Activated CD8-positive, alpha-beta memory T cell treated with anti-CD3 and anti-CD28 coated beads for 36 hours (primary cell): ENCODE measurements around the gene MFSD2B. TPM values are rescaled to one million over a fixed set of nuclear protein-coding genes. Genes with fewer than 3 reads are reported as not detected.

Source experiments
- CTCF ChIA-PET: fragments of 350-600 bp; sonication (Branson Sonifier 250); formaldehyde crosslinking; loops from one replicate; lab custom pipeline; 2021; ENCODE audit warnings: antibody characterized with exemption; lab: Charles Lee
- POLR2A ChIA-PET: fragments of 350-600 bp; sonication (Branson Sonifier 250); formaldehyde crosslinking; loops from one replicate; lab custom pipeline; 2021; ENCODE audit warnings: antibody characterized with exemption; lab: Charles Lee
- total RNA-seq, 2 experiments: library from RNA; stranded (reverse); gene quantifications; one replicate each; pipeline ENCODE4 v1.2.3, GENCODE V29; 2021

The MFSD2B gene
- total RNA-seq, 2 experiments from 2014 or later = 0.25 TPM; not detected in 1

GRCh38 chr2:24046930-24047702 lies 37.2 kb downstream of the MFSD2B start, which contains the start of gene WDCP:
Gene WDCP (minus strand): TSS chr2:24047391. CDS start chr2:24039494, 7,897 bp downstream.
- POLR2A ChIA-PET = interaction anchor here (0.6 to 1.5 kb wide), 4 partner anchors 15 to 187 kb away, joined by 3 to 18 read pairs (median 6); partner anchors contain the start of gene ATAD2B
- CTCF ChIA-PET = interaction anchor here (0.7 to 1.5 kb wide), 3 partner anchors 27 to 37 kb away, joined by 3 to 9 read pairs (median 4); partner anchors contain the start of genes SF3B6 and TP53I3

GRCh38 chr2:24047703-24048033 lies 37.8 kb downstream of the MFSD2B start:
- ChIA-PET CTCF (interaction anchor here (0.6 to 1.5 kb wide), 4 partner anchors 26 to 1652 kb away, joined by 3 to 9 read pairs (median 4); partner anchors contain the start of genes SF3B6 and TP53I3), POLR2A (interaction anchor here (0.6 to 1.5 kb wide), 4 partner anchors 14 to 186 kb away, joined by 3 to 18 read pairs (median 6); partner anchors contain the start of gene ATAD2B)

GRCh38 chr2:24048769-24049484 lies 39.0 kb downstream of the MFSD2B start:
- ChIA-PET CTCF (interaction anchor here (0.5 to 1.8 kb wide), 5 partner anchors 12 to 1623 kb away, joined by 3 to 6 read pairs (median 3); partner anchors contain the start of genes SF3B6 and TP53I3), POLR2A (interaction anchor here (0.6 to 1.2 kb wide), 2 partner anchors 28 to 122 kb away, joined by 3 to 6 read pairs; no protein-coding TSS in a partner anchor)

GRCh38 chr2:24049485-24050021 lies 39.7 kb downstream of the MFSD2B start, which contains the start of gene FKBP1B:
Gene FKBP1B (plus strand): TSS chr2:24049741. CDS start chr2:24049850, 109 bp downstream.
- CTCF ChIA-PET = interaction anchor here (0.5 to 1.8 kb wide), 5 partner anchors 11 to 1623 kb away, joined by 3 to 6 read pairs (median 3); partner anchors contain the start of genes SF3B6 and TP53I3
- POLR2A ChIA-PET = interaction anchor here (0.6 to 1.2 kb wide), 3 partner anchors 27 to 122 kb away, joined by 3 to 6 read pairs (median 6); partner anchors contain the start of gene SF3B6

- ChIA-PET CTCF (interaction anchor here (1.8 kb wide), 1 partner anchor 34 kb away, joined by 6 read pairs; the partner anchor contains the start of gene TP53I3), POLR2A (interaction anchor here (1.0 kb wide), 1 partner anchor 26 kb away, joined by 6 read pairs; the partner anchor contains the start of gene SF3B6)
Observed at GRCh38 chr2:24050041-24050979, 40.4 kb downstream of the MFSD2B start.

GRCh38 chr2:24051833-24052232 lies 41.9 kb downstream of the MFSD2B start:
- ChIA-PET POLR2A (interaction anchor here (0.6 kb wide), 1 partner anchor 471 kb away, joined by 3 read pairs; no protein-coding TSS in a partner anchor), CTCF (no interaction called here)

GRCh38 chr2:24052951-24053350 lies 43.1 kb downstream of the MFSD2B start:
- ChIA-PET CTCF (interaction anchor here (0.6 kb wide), 1 partner anchor 1344 kb away, joined by 3 read pairs; no protein-coding TSS in a partner anchor), POLR2A (no interaction called here)

GRCh38 chr2:24054366-24055010 lies 44.6 kb downstream of the MFSD2B start:
- POLR2A ChIA-PET = no interaction called here
- CTCF ChIA-PET = no interaction called here

GRCh38 chr2:24055750-24056149 lies 45.9 kb downstream of the MFSD2B start:
- CTCF ChIA-PET = no interaction called here
- POLR2A ChIA-PET = no interaction called here

GRCh38 chr2:24058564-24059271 lies 48.8 kb downstream of the MFSD2B start:
- POLR2A ChIA-PET = no interaction called here
- CTCF ChIA-PET = interaction anchor here (1.1 kb wide), 1 partner anchor 26 kb away, joined by 3 read pairs; the partner anchor contains the start of gene TP53I3

- ChIA-PET POLR2A (no interaction called here), CTCF (interaction anchor here (2.1 kb wide), 1 partner anchor 19 kb away, joined by 7 read pairs; the partner anchor contains the start of gene TP53I3)
Observed at GRCh38 chr2:24065341-24065740, 55.5 kb downstream of the MFSD2B start.

GRCh38 chr2:24072259-24072658 lies 62.4 kb downstream of the MFSD2B start:
- ChIA-PET POLR2A (no interaction called here), CTCF (interaction anchor here (1.8 kb wide), 1 partner anchor 12 kb away, joined by 11 read pairs; the partner anchor contains the start of gene TP53I3)

GRCh38 chr2:24073816-24074215 lies 63.9 kb downstream of the MFSD2B start:
- CTCF ChIA-PET = interaction anchor here (1.5 to 1.8 kb wide), 2 partner anchors 11 to 26 kb away, joined by 3 to 11 read pairs; partner anchors contain the start of genes TP53I3 and WDCP
- POLR2A ChIA-PET = no interaction called here

- ChIA-PET CTCF (interaction anchor here (1.9 kb wide), 1 partner anchor 9 kb away, joined by 5 read pairs; the partner anchor contains the start of gene TP53I3), POLR2A (interaction anchor here (0.7 kb wide), 2 partner anchors 9 to 135 kb away, joined by 3 to 4 read pairs; partner anchors contain the start of genes TP53I3 and UBXN2A)
Observed at GRCh38 chr2:24075259-24075658, 65.4 kb downstream of the MFSD2B start.
